Measurements from ENCODE around the gene MFAP1.
A peak's percentile ranks its signal among the peaks of the same experiment; 100 is the strongest.
"Not testable (repeated sequence)": the region's sequence is repeated elsewhere in the genome, so short reads cannot be mapped to it uniquely, and the experiment has no call there.

The MFAP1 gene

DNA sequence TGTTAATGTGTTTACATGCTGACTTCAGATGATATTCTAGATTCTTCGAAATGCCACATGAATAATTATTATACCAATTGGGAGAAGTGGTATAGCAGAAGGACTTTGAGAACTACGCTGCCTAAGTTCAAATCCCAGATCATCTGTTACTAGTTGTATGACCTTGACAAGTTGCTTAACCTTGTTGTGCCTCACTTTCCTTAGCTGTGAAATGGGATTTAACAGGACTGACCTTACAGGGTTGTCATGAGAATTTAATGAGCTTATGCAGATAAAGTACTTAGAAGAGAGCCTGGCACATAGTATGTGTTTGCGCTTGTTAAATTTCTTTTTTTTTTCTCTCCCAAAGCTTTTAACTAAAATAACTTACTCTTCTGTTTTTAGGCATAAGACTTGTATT lies 26.8 kb upstream of the MFAP1 start:
- Histone ChIP-seq H4K20me1 (ENCODE audit: low read depth, low read length) (peaks cover 8% of the 10 kb centered on the region), H3K9me3 (ENCODE audit: insufficient read depth, low read length) (no peaks in the 10 kb centered on the region), H3K4me2 (ENCODE audit: low read depth, low read length, poor library complexity, severe bottlenecking) (no peak overlapping the region), H3K9me2 (replicated peaks; ENCODE audit: insufficient read depth, low read length) (no peaks in the 10 kb centered on the region), H3K36me3 (ENCODE audit: low read length) (peaks cover 58% of the 10 kb centered on the region), H3K27me3 (ENCODE audit: low read length) (no peaks in the 10 kb centered on the region), H3K79me2 (ENCODE audit: insufficient read depth, low read length) (peaks cover 41% of the 10 kb centered on the region), H3K4me3 (ENCODE audit: insufficient read depth, low read length, poor library complexity, severe bottlenecking) (no peak overlapping the region), H3K9ac (ENCODE audit: low read length) (no peak overlapping the region), H3F3A (ENCODE audit: insufficient read depth) (peaks cover 9% of the 10 kb centered on the region; the same call in 1 of the 2 replicates), H3K27ac (ENCODE audit: low read depth, low read length) (no peak overlapping the region), H2AFZ (ENCODE audit: low read depth, low read length, severe bottlenecking) (no peak overlapping the region)
- no peak for TF ChIP-seq EZH2phosphoT487 (conservative IDR thresholded peaks at IDR 0.05; ENCODE audit: low read length)
- TF ChIP-seq, protein P1, sequence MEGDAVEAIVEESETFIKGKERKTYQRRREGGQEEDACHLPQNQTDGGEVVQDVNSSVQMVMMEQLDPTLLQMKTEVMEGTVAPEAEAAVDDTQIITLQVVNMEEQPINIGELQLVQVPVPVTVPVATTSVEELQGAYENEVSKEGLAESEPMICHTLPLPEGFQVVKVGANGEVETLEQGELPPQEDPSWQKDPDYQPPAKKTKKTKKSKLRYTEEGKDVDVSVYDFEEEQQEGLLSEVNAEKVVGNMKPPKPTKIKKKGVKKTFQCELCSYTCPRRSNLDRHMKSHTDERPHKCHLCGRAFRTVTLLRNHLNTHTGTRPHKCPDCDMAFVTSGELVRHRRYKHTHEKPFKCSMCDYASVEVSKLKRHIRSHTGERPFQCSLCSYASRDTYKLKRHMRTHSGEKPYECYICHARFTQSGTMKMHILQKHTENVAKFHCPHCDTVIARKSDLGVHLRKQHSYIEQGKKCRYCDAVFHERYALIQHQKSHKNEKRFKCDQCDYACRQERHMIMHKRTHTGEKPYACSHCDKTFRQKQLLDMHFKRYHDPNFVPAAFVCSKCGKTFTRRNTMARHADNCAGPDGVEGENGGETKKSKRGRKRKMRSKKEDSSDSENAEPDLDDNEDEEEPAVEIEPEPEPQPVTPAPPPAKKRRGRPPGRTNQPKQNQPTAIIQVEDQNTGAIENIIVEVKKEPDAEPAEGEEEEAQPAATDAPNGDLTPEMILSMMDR (IDR thresholded peaks at IDR 0.05; ENCODE audit: insufficient read depth, low read length, poor library complexity, severe bottlenecking), result no peak

DNA sequence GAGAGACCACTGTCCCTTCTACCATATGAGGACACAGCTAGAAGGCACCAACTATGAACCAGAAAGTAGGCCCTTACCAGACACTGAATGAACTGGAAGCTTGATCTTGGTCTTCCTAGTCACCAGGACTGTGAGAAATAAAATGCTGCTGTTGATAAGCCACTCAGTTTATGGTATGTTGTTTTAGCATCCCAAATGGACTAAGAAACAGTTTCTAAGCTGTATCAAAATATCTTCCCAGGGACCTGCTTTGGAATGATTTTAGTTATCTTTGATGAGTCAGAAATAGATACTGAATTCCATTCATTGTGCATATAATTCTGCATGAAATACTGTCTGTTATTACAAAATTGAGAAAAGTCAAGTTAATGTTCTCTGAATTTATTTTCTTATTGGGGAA lies 20.9 kb upstream of the MFAP1 start:
- no peak for TF ChIP-seq EZH2phosphoT487 (conservative IDR thresholded peaks at IDR 0.05; ENCODE audit: low read length)
- TF ChIP-seq, protein P1 (IDR thresholded peaks at IDR 0.05; ENCODE audit: insufficient read depth, low read length, poor library complexity, severe bottlenecking), result no peak
- no peaks in the 10 kb centered on the region for H3K27me3 ChIP-seq (ENCODE audit: low read length)
- H3K79me2 ChIP-seq (ENCODE audit: insufficient read depth, low read length), result peaks cover 54% of the 10 kb centered on the region
- no peaks in the 10 kb centered on the region for H3K9me3 ChIP-seq (ENCODE audit: insufficient read depth, low read length)
- no peak overlapping the region for H3K9ac ChIP-seq (ENCODE audit: low read length)
- H4K20me1 ChIP-seq (ENCODE audit: low read depth, low read length), result peaks cover 15% of the 10 kb centered on the region; the same call in 1 of the 2 replicates
- H3K27ac ChIP-seq (ENCODE audit: low read depth, low read length), result no peak overlapping the region
- no peak overlapping the region for H3K4me3 ChIP-seq (ENCODE audit: insufficient read depth, low read length, poor library complexity, severe bottlenecking)
- no peaks in the 10 kb centered on the region for H3K9me2 ChIP-seq (replicated peaks; ENCODE audit: insufficient read depth, low read length)
- no peak overlapping the region for H3K4me2 ChIP-seq (ENCODE audit: low read depth, low read length, poor library complexity, severe bottlenecking)
- H3K36me3 ChIP-seq (ENCODE audit: low read length), result peaks cover 57% of the 10 kb centered on the region
- H2AFZ ChIP-seq (ENCODE audit: low read depth, low read length, severe bottlenecking), result no peak overlapping the region
- peaks cover 15% of the 10 kb centered on the region; the same call in 1 of the 2 replicates for H3F3A ChIP-seq (ENCODE audit: insufficient read depth)

DNA sequence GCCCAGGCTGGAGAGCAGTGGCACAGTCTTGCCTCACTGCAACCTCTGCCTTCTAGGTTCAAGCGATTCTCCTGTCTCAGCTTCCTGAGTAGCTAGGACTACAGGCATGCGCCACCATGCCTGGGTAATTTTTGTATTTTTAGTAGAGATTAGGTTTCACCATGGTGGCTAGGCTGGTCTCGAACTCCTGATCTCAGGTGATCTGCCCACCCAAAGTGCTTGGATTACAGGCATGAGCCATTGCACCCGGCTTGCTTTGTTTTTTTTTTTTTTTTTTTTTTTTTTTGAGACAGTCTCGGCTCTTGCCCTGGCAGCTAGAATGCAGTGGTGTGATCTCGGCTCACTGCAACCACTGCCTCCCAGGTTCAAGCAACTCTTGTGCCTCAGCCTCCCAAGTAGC lies 8.0 kb upstream of the MFAP1 start:
- Histone ChIP-seq H3K4me3 (ENCODE audit: insufficient read depth, low read length, poor library complexity, severe bottlenecking) (peak overlapping the region; percentile 81), H3K27ac (ENCODE audit: low read depth, low read length) (peak overlapping the region; percentile 93), H3K79me2 (ENCODE audit: insufficient read depth, low read length) (peaks cover 98% of the 10 kb centered on the region), H4K20me1 (ENCODE audit: low read depth, low read length) (peaks cover 30% of the 10 kb centered on the region; the same call in 1 of the 2 replicates), H3K4me2 (ENCODE audit: low read depth, low read length, poor library complexity, severe bottlenecking) (peak overlapping the region; percentile 100), H3K36me3 (ENCODE audit: low read length) (peaks cover 52% of the 10 kb centered on the region), H3K9ac (ENCODE audit: low read length) (peak overlapping the region; percentile 92), H3F3A (ENCODE audit: insufficient read depth) (peaks cover 41% of the 10 kb centered on the region)
- H2AFZ ChIP-seq (ENCODE audit: low read depth, low read length, severe bottlenecking); H3K27me3 ChIP-seq (ENCODE audit: low read length); H3K9me2 ChIP-seq (replicated peaks; ENCODE audit: insufficient read depth, low read length); H3K9me3 ChIP-seq (ENCODE audit: insufficient read depth, low read length): not testable (repeated sequence)

DNA sequence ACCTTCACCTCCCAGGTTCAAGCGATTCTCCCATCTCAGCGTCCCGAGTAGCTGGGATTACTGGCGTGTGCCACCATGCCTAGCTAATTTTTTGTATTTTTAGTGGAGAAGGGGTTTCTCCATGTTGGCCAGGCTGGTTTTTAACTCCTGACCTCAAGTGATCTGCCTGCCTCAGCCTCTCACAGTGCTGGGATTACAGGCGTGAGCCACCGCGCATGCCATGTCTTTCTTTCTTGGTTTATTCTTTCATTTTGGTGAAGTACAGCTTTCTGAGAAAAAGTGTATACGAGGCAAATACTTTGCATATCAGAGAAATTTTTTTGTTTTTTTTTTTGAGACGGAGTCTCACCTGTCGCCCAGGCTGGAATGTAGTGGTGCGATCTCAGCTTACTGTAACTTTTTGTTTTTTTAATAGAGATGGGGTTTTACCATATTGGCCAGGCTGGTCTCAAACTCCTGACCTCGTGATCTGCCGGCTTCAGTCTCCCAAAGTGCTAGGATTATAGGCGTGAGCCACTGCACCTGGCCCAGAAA lies 7.1 kb upstream of the MFAP1 start:
- H3K9me3 ChIP-seq (ENCODE audit: insufficient read depth, low read length); H2AFZ ChIP-seq (ENCODE audit: low read depth, low read length, severe bottlenecking); H3K9me2 ChIP-seq (replicated peaks; ENCODE audit: insufficient read depth, low read length); H3K27me3 ChIP-seq (ENCODE audit: low read length): not testable (repeated sequence)
- H3K79me2 ChIP-seq (ENCODE audit: insufficient read depth, low read length), result peaks cover 98% of the 10 kb centered on the region
- H3K4me2 ChIP-seq (ENCODE audit: low read depth, low read length, poor library complexity, severe bottlenecking), result peak overlapping the region; percentile 100
- peaks cover 45% of the 10 kb centered on the region for H3K36me3 ChIP-seq (ENCODE audit: low read length)
- H4K20me1 ChIP-seq (ENCODE audit: low read depth, low read length), result peaks cover 21% of the 10 kb centered on the region; the same call in 1 of the 2 replicates
- H3K9ac ChIP-seq (ENCODE audit: low read length), result peak overlapping the region; percentile 92
- H3K27ac ChIP-seq (ENCODE audit: low read depth, low read length), result peak overlapping the region; percentile 93
- H3K4me3 ChIP-seq (ENCODE audit: insufficient read depth, low read length, poor library complexity, severe bottlenecking), result peak overlapping the region; percentile 81
- H3F3A ChIP-seq (ENCODE audit: insufficient read depth), result peaks cover 41% of the 10 kb centered on the region

DNA sequence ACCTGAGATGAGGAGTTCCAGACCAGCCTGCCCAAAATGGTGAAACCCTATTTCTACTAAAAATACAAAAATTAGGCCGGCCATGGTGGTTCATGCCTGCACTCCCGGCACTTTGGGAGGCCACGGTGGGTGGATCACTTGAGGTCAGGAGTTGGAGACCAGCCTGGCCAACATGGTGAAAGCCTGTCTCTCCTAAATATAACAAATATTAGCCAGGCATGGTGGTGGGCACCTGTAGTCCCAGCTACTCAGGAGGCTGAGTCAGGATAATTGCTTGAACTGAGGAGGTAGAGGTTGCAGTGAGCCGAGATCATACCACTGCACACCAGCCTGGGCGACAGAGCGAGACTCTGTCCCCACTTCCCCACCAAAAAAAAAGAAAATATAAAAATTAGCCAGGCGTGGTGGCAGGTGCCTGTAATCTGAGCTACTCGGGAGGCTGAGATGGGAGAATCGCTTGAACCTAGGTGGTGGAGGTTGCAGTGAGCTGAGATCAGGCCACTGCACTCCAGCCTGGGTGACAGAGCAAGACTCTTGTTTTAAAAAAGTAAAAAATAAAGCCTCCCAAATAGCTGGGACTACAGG lies 6.3 kb upstream of the MFAP1 start:
- peaks cover 97% of the 10 kb centered on the region for H3K79me2 ChIP-seq (ENCODE audit: insufficient read depth, low read length)
- peaks cover 37% of the 10 kb centered on the region for H3K36me3 ChIP-seq (ENCODE audit: low read length)
- H3K4me2 ChIP-seq (ENCODE audit: low read depth, low read length, poor library complexity, severe bottlenecking), result peak overlapping the region; percentile 100
- H3K9me2 ChIP-seq (replicated peaks; ENCODE audit: insufficient read depth, low read length); H3K27me3 ChIP-seq (ENCODE audit: low read length); H3K9me3 ChIP-seq (ENCODE audit: insufficient read depth, low read length); H2AFZ ChIP-seq (ENCODE audit: low read depth, low read length, severe bottlenecking): not testable (repeated sequence)
- H3K27ac ChIP-seq (ENCODE audit: low read depth, low read length), result peak overlapping the region; percentile 93
- peak overlapping the region; percentile 92 for H3K9ac ChIP-seq (ENCODE audit: low read length)
- H3F3A ChIP-seq (ENCODE audit: insufficient read depth), result peaks cover 38% of the 10 kb centered on the region
- H4K20me1 ChIP-seq (ENCODE audit: low read depth, low read length), result peaks cover 16% of the 10 kb centered on the region; the same call in 1 of the 2 replicates
- peak overlapping the region; percentile 81 for H3K4me3 ChIP-seq (ENCODE audit: insufficient read depth, low read length, poor library complexity, severe bottlenecking)

DNA sequence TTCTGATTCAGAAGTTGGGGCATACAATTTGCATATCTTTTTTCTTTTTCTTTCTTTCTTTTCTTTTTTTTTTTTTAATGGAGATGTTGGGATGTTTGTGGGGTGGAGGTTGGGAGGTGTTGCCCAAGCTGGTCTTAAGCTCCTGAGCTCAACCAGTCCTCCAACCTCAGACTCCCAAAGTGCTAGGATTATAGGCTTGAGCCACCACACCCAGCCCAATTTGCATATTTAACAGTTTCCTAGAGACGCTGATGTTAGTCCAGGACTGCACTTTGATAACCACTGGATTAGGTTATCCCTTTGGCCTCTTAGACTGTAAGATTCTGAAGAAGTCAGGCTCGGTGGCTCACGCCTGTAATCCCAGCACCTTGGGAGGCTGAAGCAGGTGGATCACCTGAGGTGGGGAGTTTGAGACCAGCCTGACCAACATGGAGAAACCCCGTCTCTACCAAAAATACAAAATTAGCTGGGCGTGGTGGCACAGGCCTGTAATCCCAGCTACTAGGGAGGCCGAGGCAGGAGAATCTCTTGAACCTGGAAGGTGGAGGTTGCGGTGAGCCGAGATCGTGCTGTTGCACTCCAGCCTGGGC lies 5.6 kb upstream of the MFAP1 start:
- not testable (repeated sequence) for H2AFZ ChIP-seq (ENCODE audit: low read depth, low read length, severe bottlenecking); H3K27me3 ChIP-seq (ENCODE audit: low read length); H3K9me3 ChIP-seq (ENCODE audit: insufficient read depth, low read length); H3K9me2 ChIP-seq (replicated peaks; ENCODE audit: insufficient read depth, low read length)
- H3F3A ChIP-seq (ENCODE audit: insufficient read depth), result peaks cover 45% of the 10 kb centered on the region
- H3K36me3 ChIP-seq (ENCODE audit: low read length), result peaks cover 36% of the 10 kb centered on the region
- peak overlapping the region; percentile 92 for H3K9ac ChIP-seq (ENCODE audit: low read length)
- H3K27ac ChIP-seq (ENCODE audit: low read depth, low read length), result peak overlapping the region; percentile 93
- H4K20me1 ChIP-seq (ENCODE audit: low read depth, low read length), result peaks cover 16% of the 10 kb centered on the region; the same call in 1 of the 2 replicates
- H3K4me2 ChIP-seq (ENCODE audit: low read depth, low read length, poor library complexity, severe bottlenecking), result peak overlapping the region; percentile 100
- H3K79me2 ChIP-seq (ENCODE audit: insufficient read depth, low read length), result peaks cover 91% of the 10 kb centered on the region
- peak overlapping the region; percentile 81 for H3K4me3 ChIP-seq (ENCODE audit: insufficient read depth, low read length, poor library complexity, severe bottlenecking)

Data from SU-DHL-6 (cell line).